Trophoblast cell (in vitro differentiated cells and primary cell): ENCODE measurements around the gene KLF8.

Experiments
- DNase-seq, 2 donors: peaks; one replicate each; pipeline ENCODE4 v3.0.0-alpha.2; 2016
- H2AFZ ChIP-seq: 2 replicates; pipeline ENCODE4 v1.6.1; 2013; ENCODE audit warnings: low read length, moderate library complexity, mild to moderate bottlenecking; ENCODE audit not compliant: insufficient read depth, poor library complexity
- H2AK5ac ChIP-seq: 2 replicates; pipeline ENCODE4 v1.6.1; 2013; ENCODE audit warnings: mild to moderate bottlenecking, low read length
- H2BK120ac ChIP-seq: 2 replicates; pipeline ENCODE4 v1.6.1; 2013; ENCODE audit warnings: low read length, mild to moderate bottlenecking, moderate library complexity; ENCODE audit not compliant: insufficient read depth, poor library complexity
- H2BK12ac ChIP-seq: 2 replicates; pipeline ENCODE4 v1.6.1; 2013; ENCODE audit warnings: mild to moderate bottlenecking, low read length, moderate library complexity
- H2BK5ac ChIP-seq: 2 replicates; pipeline ENCODE4 v1.6.1; 2013; ENCODE audit warnings: low read length, low read depth, moderate library complexity, mild to moderate bottlenecking; ENCODE audit not compliant: poor library complexity
- H3K14ac ChIP-seq: 2 replicates; pipeline ENCODE4 v1.6.1; 2013; ENCODE audit warnings: mild to moderate bottlenecking, low read length
- H3K18ac ChIP-seq: 2 replicates; pipeline ENCODE4 v1.6.1; 2013; ENCODE audit warnings: mild to moderate bottlenecking, low read length
- H3K23ac ChIP-seq: 2 replicates; pipeline ENCODE4 v1.6.1; 2013; ENCODE audit warnings: low read length
- H3K27ac ChIP-seq: 2 replicates; pipeline ENCODE4 v1.5.1; 2013; ENCODE audit warnings: low read depth, mild to moderate bottlenecking, inconsistent platforms, low read length, moderate library complexity
- H3K27me3 ChIP-seq: 2 replicates; pipeline ENCODE4 v1.6.1; 2013; ENCODE audit warnings: inconsistent platforms, mild to moderate bottlenecking, low read length, moderate library complexity; ENCODE audit not compliant: insufficient read depth
- H3K36me3 ChIP-seq, 2 experiments: 1 replicate in 1 of 2; 2 replicates in 1 of 2; pipeline ENCODE4 v1.6.1; 2013; ENCODE audit warnings: low read length in 2 of 2, mild to moderate bottlenecking in 2 of 2, moderate library complexity in 1 of 2; ENCODE audit not compliant: insufficient read depth in 2 of 2, control insufficient read depth in 1 of 2
- H3K4ac ChIP-seq: 2 replicates; pipeline ENCODE4 v1.6.1; 2013; ENCODE audit warnings: low read depth, mild to moderate bottlenecking, low read length, moderate library complexity
- H3K4me1 ChIP-seq, 2 experiments: 1 replicate in 1 of 2; 2 replicates in 1 of 2; pipeline ENCODE4 v1.6.1; 2013; ENCODE audit warnings: low read length in 2 of 2, mild to moderate bottlenecking in 2 of 2, moderate library complexity in 1 of 2; ENCODE audit not compliant: insufficient read depth in 2 of 2, control insufficient read depth in 1 of 2
- H3K4me2 ChIP-seq: 2 replicates; pipeline ENCODE4 v1.6.1; 2013; ENCODE audit warnings: inconsistent platforms, mild to moderate bottlenecking, low read length, moderate library complexity
- H3K4me3 ChIP-seq: 2 replicates; pipeline ENCODE4 v1.5.1; 2013; ENCODE audit warnings: mild to moderate bottlenecking, low read depth, low read length, inconsistent platforms
- H3K79me1 ChIP-seq: one replicate; pipeline ENCODE4 v1.6.1; 2013; ENCODE audit warnings: low read length
- H3K79me2 ChIP-seq: 2 replicates; pipeline ENCODE4 v1.6.1; 2013; ENCODE audit warnings: low read length, mild to moderate bottlenecking; ENCODE audit not compliant: control insufficient read depth, insufficient read depth, poor library complexity
- H3K9ac ChIP-seq: 2 replicates; pipeline ENCODE4 v1.6.1; 2013; ENCODE audit warnings: mild to moderate bottlenecking, low read length
- H3K9me3 ChIP-seq: 2 replicates; pipeline ENCODE4 v1.6.1; 2013; ENCODE audit warnings: low read depth, mild to moderate bottlenecking, control low read depth, inconsistent platforms, low read length; ENCODE audit not compliant: insufficient read depth
- H4K12ac ChIP-seq: 2 replicates; pipeline ENCODE4 v1.6.1; 2013; ENCODE audit warnings: low read depth, mild to moderate bottlenecking, low read length, moderate library complexity
- H4K8ac ChIP-seq: 2 replicates; pipeline ENCODE4 v1.6.1; 2013; ENCODE audit warnings: low read depth, mild to moderate bottlenecking, low read length, moderate library complexity
- H4K91ac ChIP-seq: one replicate; pipeline ENCODE4 v1.6.1; 2013; ENCODE audit warnings: low read depth, mild to moderate bottlenecking, low read length, moderate library complexity
- WGBS: extraction: QIAGEN DNeasy Blood & Tissue Kit; methylation state at CpG from one replicate; pipeline ENCODE4 v1.1.7; 2013; ENCODE audit warnings: missing lambda C conversion rate; ENCODE audit not compliant: insufficient read length, insufficient coverage; ENCODE audit errors: extremely low coverage; 5-methylcytosine and 5-hydroxymethylcytosine counted together

The KLF8 gene

DNA sequence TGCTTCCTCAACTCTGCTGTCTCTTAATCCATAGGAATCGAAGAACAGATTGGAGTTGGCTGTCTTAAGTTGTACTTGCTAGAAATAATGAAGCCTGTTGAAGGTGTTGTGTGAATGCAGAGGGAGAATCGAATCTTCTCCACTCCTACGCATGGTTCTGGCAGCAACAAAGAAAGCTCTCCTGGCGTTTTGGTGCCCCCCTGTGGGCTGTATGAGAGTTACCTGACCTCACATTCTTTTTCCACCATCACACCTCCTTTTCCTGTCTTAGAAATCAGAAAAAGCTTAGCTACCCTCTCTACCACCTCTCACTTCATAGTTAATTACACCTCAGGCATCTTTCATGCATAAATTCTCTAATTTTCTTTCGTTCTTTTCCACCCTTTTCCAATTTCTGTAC lies 16.3 kb downstream of the KLF8 start:
- no peaks in the 10 kb centered on the region for H3K27me3 ChIP-seq
- DNase-seq, result peak; percentile 26 to 74
- H2BK120ac ChIP-seq, result no peak overlapping the region
- H2BK12ac ChIP-seq, result no peak overlapping the region
- H2AK5ac ChIP-seq, result no peak overlapping the region
- H2BK5ac ChIP-seq, result no peak overlapping the region
- H3K4me2 ChIP-seq, result no peak overlapping the region
- H3K79me2 ChIP-seq, result no peaks in the 10 kb centered on the region
- H4K91ac ChIP-seq, result no peak overlapping the region
- no peak overlapping the region for H3K18ac ChIP-seq
- no peak overlapping the region for H3K23ac ChIP-seq
- no peak overlapping the region for H4K12ac ChIP-seq
- no peak overlapping the region for H3K4me3 ChIP-seq
- no peaks in the 10 kb centered on the region for H3K9me3 ChIP-seq
- no peak overlapping the region for H3K14ac ChIP-seq
- no peaks in the 10 kb centered on the region for H3K36me3 ChIP-seq
- no peak overlapping the region for H4K8ac ChIP-seq
- H3K4me1 ChIP-seq, result no peaks in the 10 kb centered on the region
- H3K27ac ChIP-seq, result no peak overlapping the region
- no peak overlapping the region for H3K4ac ChIP-seq
- H3K79me1 ChIP-seq, result no peaks in the 10 kb centered on the region
- WGBS, result no CpG with 5 or more reads among the region's 5 CpGs
- no peak overlapping the region for H2AFZ ChIP-seq
- H3K9ac ChIP-seq, result no peak overlapping the region

DNA sequence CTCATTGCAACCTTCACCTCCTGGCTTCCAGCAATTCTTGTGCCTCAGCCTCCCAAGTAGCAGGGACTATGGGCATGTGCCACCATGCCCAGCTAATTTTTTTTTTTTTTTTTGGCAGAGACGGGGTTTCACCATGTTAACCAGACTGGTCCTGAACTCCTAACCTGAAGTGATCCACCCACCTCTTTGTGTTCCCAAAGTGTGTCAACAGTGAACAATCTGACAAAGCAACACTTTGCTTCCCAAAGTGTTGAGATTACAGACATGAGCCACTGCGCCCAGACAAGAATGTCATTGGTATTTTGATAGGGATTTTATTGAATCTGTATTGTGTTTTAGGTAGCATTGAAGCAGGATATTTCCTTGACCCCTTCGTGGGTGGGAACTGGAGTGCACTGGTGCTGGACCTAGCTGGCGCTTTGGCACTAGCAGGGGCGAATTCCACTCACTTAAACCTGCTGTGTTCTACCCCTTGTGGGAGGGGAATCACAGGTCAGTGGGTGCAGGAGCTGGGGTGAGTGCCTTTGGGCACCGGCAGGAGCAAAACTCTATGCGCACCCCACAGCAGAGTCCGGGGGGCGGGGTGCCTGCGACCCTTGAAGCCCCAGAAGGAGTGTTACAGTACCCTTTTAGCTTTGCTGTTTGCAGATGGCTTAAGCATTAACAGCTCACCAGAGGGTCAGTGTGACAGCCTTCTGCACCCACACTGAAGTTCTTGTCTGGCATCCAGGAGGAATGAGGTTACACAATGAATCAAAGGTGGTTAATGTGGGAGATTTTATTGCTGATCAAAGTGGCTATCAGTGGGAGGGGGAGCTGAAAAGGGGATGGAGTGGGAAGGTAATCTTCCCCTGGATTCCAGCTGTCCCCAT lies 21.9 kb downstream of the KLF8 start:
- H3K27ac ChIP-seq, result no peak overlapping the region
- no peak overlapping the region for H3K9ac ChIP-seq
- H3K4me1 ChIP-seq, result no peaks in the 10 kb centered on the region
- H3K23ac ChIP-seq, result no peak overlapping the region
- H4K12ac ChIP-seq, result no peak overlapping the region
- no peak overlapping the region for H2BK12ac ChIP-seq
- no peak overlapping the region for H3K4me3 ChIP-seq
- H2AFZ ChIP-seq, result no peak overlapping the region
- DNase-seq, result no peak
- no peak overlapping the region for H4K8ac ChIP-seq
- no peaks in the 10 kb centered on the region for H3K79me2 ChIP-seq
- no peaks in the 10 kb centered on the region for H3K27me3 ChIP-seq
- no peak overlapping the region for H3K18ac ChIP-seq
- no peak overlapping the region for H3K4me2 ChIP-seq
- WGBS, result no CpG with 5 or more reads among the region's 10 CpGs
- H3K14ac ChIP-seq, result no peak overlapping the region
- no peak overlapping the region for H2AK5ac ChIP-seq
- no peak overlapping the region for H2BK120ac ChIP-seq
- H3K4ac ChIP-seq, result no peak overlapping the region
- peaks cover 4 to 6% of the 10 kb centered on the region in 2 experiments for H3K36me3 ChIP-seq
- no peak overlapping the region for H2BK5ac ChIP-seq
- no peaks in the 10 kb centered on the region for H3K79me1 ChIP-seq
- H4K91ac ChIP-seq, result no peak overlapping the region
- no peaks in the 10 kb centered on the region for H3K9me3 ChIP-seq

GRCh38 chrX:56268888-56269287 lies 36.7 kb downstream of the KLF8 start:
- Histone ChIP-seq H3K9me3 (no peaks in the 10 kb centered on the region), H3K9ac (no peak overlapping the region), H3K27ac (no peak overlapping the region), H4K12ac (no peak overlapping the region), H2BK5ac (no peak overlapping the region), H3K4me3 (no peak overlapping the region), H3K4ac (no peak overlapping the region), H3K27me3 (no peaks in the 10 kb centered on the region), H3K14ac (no peak overlapping the region), H2AK5ac (no peak overlapping the region), H3K79me1 (no peaks in the 10 kb centered on the region), H4K91ac (no peak overlapping the region), H4K8ac (no peak overlapping the region), H3K79me2 (no peaks in the 10 kb centered on the region), H3K36me3 (peaks cover 6 to 12% of the 10 kb centered on the region in 2 experiments), H3K4me2 (no peak overlapping the region), H3K18ac (no peak overlapping the region), H2BK120ac (no peak overlapping the region), H3K23ac (no peak overlapping the region), H2AFZ (no peak overlapping the region), H2BK12ac (no peak overlapping the region), H3K4me1 (no peaks in the 10 kb centered on the region)
- DNase-seq, result no peak
- WGBS, result no CpG with 5 or more reads among the region's 1 CpG

- H3K36me3 ChIP-seq, result peaks cover 6 to 7% of the 10 kb centered on the region in 2 experiments
- H3K9me3 ChIP-seq, result no peaks in the 10 kb centered on the region
- H2BK5ac ChIP-seq, result no peak overlapping the region
- no peak overlapping the region for H3K27ac ChIP-seq
- H4K8ac ChIP-seq, result no peak overlapping the region
- H3K4me3 ChIP-seq, result no peak overlapping the region
- no peak overlapping the region for H2AFZ ChIP-seq
- no peak overlapping the region for H2BK120ac ChIP-seq
- H3K9ac ChIP-seq, result no peak overlapping the region
- no peak overlapping the region for H2AK5ac ChIP-seq
- no peaks in the 10 kb centered on the region for H3K4me1 ChIP-seq
- no peak overlapping the region for H4K91ac ChIP-seq
- H3K27me3 ChIP-seq, result no peaks in the 10 kb centered on the region
- WGBS, result no CpG with 5 or more reads among the region's 1 CpG
- no peak overlapping the region for H4K12ac ChIP-seq
- H3K18ac ChIP-seq, result no peak overlapping the region
- DNase-seq, result no peak
- H3K4me2 ChIP-seq, result no peak overlapping the region
- no peaks in the 10 kb centered on the region for H3K79me1 ChIP-seq
- no peak overlapping the region for H3K14ac ChIP-seq
- no peak overlapping the region for H2BK12ac ChIP-seq
- no peak overlapping the region for H3K23ac ChIP-seq
- H3K4ac ChIP-seq, result no peak overlapping the region
- no peaks in the 10 kb centered on the region for H3K79me2 ChIP-seq
Measured at GRCh38 chrX:56278692-56279091, 46.5 kb downstream of the KLF8 start.
